ENCODE measurements around the gene PRR22.

- TF ChIP-seq POLR2A (IDR thresholded peaks at IDR 0.05) (no peak), CTCF (IDR thresholded peaks at IDR 0.05) (no peak)
Observed at GRCh38 chr19:5778402-5778801, 6.1 kb downstream of the PRR22 start.
